ENCODE measurements around the gene SERP2.

- TF ChIP-seq POLR2A (IDR thresholded peaks at IDR 0.05; ENCODE audit: low read depth) (no peak), CTCF (IDR thresholded peaks at IDR 0.05) (no peak), POLR2AphosphoS5 (IDR thresholded peaks at IDR 0.05) (no peak), EP300 (IDR thresholded peaks at IDR 0.05) (no peak)
These were observed 34.3 kb downstream of the SERP2 start for GRCh38 chr13:44407891-44408290.

Measured in esophagus muscularis mucosa (tissue), 4 donors.